ENCODE results near the gene CSH2. TPM values are rescaled to one million over a fixed set of nuclear protein-coding genes. Genes with fewer than 3 reads are reported as not detected.

Gene CSH2
- total RNA-seq, 1 donor from 2014 or later: not detected

Other genes with a start within 250 kb of the CSH2 start
- 73.9 and 93.6 TPM in 2 replicates for gene LIMD2, start 173.6 kb downstream of the CSH2 start, total RNA-seq
- 23.3 and 34.2 TPM in 2 replicates for gene STRADA, start 131.9 kb downstream of the CSH2 start, total RNA-seq
- gene CCDC47, start 100.1 kb downstream of the CSH2 start, total RNA-seq: 31.3 and 70.1 TPM in 2 replicates
- gene DDX42, start 99.5 kb downstream of the CSH2 start, total RNA-seq: 53.5 and 83.8 TPM in 2 replicates
- 95.5 and 108 TPM in 2 replicates for gene PSMC5, start 46.2 kb downstream of the CSH2 start, total RNA-seq
- 35.5 and 53.9 TPM in 2 replicates for gene FTSJ3, start 46.0 kb downstream of the CSH2 start, total RNA-seq
- 79.5 and 105 TPM in 2 replicates for gene SMARCD2, start 31.0 kb downstream of the CSH2 start, total RNA-seq
- not detected in 2 replicates for gene GH2, start 8.3 kb upstream of the CSH2 start, total RNA-seq
- not detected in 2 replicates for gene CSH1, start 22.9 kb upstream of the CSH2 start, total RNA-seq
- not detected in 2 replicates for gene CSHL1, start 37.6 kb upstream of the CSH2 start, total RNA-seq
- not detected in 2 replicates for gene GH1, start 45.2 kb upstream of the CSH2 start, total RNA-seq
- 0.70 and 3.2 TPM in 2 replicates for gene CD79B, start 58.7 kb upstream of the CSH2 start, total RNA-seq
- not detected in 2 replicates for gene SCN4A, start 99.2 kb upstream of the CSH2 start, total RNA-seq
- gene PRR29, start 124.7 kb upstream of the CSH2 start, total RNA-seq: 0.12 and 2.0 TPM in 2 replicates
- gene ICAM2, start 147.0 kb upstream of the CSH2 start, total RNA-seq: 1,004 and 1,319 TPM in 2 replicates